HG02970 (cell line): ENCODE measurements around the gene GJC3.
"Not testable (repeated sequence)": the region's sequence is repeated elsewhere in the genome, so short reads cannot be mapped to it uniquely, and the experiment has no call there.

ENCODE experiments used
- ATAC-seq: cut with Tn5 transposase; IDR thresholded peaks from one replicate; pipeline ENCODE4 v1.9.1; 2021; ENCODE audit warnings: mild to moderate bottlenecking, moderate library complexity, moderate number of reproducible peaks; ENCODE audit not compliant: unreplicated experiment, low FRiP score

Gene GJC3

DNA sequence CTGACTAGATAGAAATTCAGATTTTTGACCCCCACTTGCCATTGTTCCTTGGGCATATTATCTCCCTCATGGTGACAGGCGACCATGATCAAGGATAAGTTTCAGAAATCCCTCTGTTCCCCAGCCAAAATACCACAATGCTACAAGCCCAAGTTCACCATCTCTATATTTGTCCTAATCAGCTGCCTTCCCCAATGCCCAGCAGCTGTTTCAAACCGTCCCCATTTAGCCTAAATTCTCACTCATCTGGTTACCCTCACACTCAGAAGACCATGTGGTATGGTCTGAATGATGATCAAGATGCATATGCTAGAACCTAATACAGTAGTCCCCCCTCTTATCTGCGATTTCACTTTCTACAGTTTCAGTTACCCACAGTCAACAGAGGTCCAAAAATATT lies 956 bp upstream of the GJC3 start:
- no peak for ATAC-seq

DNA sequence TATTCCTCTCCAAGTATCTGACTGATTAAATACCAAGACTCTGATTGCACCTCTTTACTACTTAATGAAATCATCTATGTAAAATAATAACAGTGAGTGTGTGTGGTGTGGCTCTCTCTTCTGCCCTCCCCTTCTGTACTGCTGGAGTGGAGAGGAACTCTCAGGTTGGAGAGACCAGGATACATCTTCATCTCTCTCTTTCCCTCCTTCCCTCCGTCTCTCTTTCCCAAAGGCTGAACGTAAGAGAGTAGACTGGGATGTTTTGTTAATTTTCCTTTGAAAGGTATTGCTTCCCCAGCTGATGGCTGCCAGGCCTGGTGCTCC lies 272 bp upstream of the GJC3 start:
- no peak for ATAC-seq

DNA sequence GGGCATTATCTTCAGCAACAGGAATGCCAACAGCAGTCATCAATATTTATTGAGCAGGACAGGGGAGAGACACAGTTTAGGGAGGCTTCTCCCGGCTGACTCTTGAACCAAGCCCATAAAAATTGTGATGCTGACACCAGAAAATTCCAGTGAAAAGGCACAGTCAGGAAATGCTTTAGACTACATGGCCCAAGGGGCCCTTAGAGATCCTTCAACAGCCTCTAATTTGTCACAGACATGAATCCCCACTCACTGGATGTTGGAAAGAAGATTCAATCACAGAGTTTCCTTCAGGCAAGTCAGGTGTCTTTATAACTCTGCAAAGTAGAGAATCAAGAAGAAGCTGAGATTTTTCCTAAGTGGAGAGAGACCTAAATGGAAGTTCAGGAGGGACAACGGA lies 1.2 kb downstream of the GJC3 start:
- ATAC-seq = no peak

DNA sequence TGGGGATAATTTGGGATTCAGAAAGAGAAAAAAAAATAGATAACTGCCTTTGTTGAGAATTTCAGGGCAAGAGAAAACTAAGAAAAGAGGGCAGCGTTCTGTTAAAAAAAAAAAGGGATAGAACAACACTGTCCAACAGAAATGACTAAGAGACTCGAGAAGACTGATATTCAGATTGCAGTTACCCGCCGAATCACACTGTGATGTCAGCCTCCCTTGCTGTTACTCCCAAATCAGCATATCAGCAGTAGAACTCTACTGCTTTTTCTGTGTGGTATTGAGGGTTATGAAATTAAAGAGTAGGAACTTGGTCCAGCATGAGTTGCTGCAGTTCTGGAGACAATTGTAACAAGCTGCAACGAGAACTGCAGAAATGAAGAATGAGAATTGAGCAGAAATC lies 1.9 kb downstream of the GJC3 start:
- no peak for ATAC-seq

DNA sequence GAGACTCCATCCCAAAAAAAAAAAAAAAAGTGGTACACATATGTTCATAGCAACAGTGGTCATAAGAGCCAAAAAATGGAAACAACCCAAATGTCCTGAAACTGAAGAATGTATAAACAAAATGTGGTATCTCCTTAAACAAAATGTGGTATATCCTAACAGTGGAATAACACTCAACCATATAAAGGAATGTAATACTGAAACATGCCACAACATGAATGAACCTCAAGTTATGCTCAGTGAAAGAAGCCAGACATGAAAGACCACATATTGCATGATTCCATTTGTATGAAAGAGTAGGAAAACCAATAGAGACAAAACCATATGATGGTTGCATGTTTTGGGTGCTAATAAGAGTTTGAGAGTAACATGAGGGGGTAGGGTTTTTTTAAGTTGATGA lies 3.1 kb downstream of the GJC3 start:
- ATAC-seq = no peak

DNA sequence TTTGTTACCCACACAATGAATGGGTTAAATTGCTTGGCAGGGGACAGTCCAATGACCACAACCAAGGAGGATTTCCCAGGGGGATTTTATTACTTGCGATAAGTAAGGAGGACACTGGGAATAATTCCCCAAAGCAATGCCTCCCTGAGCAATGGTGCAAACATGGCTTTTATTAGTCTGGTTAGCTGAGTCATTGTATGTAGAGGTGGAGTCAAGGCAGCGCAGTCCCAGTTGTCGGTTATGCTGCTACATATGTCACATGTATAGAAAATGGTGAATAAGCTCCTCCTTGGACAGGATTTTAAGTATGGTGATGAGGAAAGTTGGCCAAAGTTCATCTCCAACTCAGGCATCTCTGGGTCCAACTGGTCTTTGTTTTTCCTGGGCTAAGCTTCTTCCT lies 6.2 kb downstream of the GJC3 start:
- ATAC-seq = no peak

DNA sequence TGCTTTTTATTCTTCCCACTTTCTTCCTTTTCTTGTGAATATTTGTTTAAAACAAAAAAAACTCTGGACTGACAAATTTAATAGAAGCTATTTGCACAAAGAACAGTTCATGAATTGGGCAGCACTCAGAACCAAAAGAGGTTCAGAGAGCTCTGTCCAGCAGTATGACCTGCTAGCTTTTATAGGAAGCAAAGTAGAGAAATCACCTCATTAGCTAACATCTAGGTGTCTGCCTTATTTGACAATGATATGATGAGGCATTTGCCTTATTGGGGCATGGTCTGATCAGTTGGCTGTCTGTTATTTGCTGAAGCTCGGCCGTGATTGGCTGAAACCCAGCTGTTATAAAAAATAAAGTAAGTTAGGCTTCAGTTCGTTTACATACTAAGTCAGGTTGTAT lies 9.3 kb downstream of the GJC3 start:
- no peak for ATAC-seq

DNA sequence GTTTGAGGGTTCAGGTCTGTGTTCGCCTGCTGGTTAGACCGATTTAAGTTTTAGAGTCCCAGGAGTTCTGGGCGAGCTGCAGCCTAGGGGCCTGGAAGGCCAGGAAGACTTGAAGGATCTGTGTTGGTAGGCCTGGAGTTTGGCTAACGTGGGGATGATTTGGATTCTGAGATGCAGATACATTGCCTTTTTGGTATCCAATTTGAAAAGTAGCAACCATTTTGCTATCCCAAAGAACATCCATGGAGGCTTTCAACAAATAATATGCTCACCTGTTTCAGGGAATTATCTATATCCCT lies 9.7 kb downstream of the GJC3 start:
- ATAC-seq = no peak

DNA sequence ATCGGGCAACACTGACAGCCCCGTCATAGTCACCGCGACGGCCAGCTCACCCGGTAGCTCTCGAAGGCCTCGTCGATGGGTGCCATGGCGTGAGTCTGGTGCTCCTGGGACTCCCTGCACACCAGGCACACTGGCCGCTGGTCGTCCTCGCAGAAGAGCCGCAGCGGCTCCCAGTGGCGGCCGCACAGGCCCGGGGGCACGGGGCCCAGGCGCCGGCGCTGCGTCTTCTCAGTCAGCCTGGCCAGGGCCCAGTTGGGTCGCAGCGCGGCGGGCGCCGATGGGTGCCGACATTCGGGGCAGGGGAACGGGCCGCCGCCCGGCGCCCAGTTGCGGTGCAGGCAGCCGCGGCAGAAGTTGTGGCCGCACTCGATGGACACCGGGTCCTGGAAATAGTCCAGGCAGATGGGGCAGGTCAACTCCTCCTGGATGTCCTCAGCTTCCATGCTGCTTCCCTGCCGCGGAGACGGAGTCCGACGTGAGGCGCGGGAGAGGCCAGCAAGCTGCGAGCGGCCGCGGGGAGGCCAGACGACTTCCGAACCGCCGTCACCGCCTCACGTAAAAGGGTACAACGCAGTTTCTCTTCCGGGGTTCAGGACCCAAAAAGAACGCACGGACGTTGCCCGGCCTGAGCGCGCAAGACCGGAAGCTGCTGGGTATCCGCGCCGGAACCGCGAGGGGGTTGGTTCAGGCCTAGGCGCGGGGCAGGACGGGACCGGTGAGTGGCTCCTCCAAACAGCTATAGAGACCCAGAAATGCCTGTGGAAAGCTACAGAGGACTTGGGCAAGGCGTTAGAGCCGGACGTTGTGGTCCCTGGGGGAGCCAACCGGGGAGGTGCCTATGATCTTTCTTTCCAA lies 10.2 kb downstream of the GJC3 start, which contains the start of gene TRIM4:
Gene TRIM4 (minus strand): TSS at position 572 of the 855 bp plus-strand sequence. CDS start 129 bp downstream, at position 443.
- peak; percentile 80 for ATAC-seq

DNA sequence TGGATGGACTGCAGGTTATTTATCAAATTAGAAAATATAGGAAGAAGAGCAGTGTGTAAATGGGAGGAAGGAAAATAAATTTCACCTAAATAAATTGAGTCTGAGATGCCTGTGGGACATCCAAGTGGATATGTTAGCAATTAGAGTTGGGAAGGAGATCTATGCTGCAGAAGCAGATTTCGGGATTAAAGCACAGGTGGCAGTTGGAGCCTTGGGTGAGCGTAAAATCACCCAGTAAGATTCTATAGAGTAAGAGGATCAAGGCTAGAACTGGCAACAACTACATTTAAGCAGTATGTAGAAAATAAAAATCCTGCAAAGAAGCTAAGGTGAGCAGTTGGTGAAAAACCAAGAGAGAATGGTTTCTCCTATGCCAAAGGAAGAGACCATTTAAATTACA lies 18.4 kb downstream of the GJC3 start:
- ATAC-seq = no peak

DNA sequence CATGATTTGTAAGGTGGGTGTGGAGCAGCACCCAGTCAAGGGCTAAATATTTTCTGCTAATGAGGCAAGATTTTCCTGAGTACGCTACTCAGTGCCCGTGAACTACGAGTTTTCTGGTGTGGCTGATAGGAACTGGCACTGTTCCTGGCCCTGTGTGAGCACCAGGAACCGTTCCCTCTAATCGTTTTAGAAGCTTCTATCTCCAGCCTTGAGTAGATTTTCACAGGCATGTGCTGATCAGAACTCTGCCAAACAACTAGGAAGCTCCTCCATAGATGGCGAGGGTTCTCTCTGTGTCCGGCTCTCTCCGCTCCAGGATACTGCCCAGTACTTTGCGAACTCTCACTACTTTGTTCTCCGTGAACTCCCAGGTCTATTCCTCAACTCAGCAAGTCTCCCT lies 27.8 kb downstream of the GJC3 start:
- no peak for ATAC-seq

DNA sequence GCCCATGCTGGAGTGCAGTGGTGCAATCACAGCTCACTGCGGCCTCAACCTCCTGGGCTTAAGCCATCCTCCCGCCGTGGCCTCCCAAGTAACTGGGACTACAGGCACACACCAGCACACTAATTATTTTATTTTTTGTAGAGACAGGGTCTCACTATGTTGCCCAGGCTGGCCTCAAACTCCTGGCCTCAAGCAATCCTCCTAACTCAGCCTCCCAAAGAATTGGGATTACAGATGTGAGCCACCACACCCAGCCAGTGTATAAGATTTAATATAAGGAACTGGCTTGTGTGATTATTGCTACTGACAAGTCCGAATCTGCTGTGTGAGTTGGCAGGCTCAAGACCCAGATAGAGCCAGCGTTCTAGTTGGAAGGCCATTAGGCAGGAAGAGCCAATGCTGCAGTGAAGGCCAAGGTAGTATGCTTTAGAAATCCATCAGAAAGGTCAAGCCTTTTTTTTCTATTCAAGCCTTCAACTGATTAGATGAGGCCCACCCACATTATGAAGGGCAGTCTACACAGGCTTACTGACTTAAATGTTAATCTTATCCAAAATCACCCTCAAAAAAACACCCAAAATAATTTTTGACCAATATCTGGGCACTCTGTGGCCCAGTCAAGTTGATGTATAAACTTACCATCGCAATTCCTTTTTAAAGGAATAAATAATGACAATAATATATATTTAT lies 29.4 kb downstream of the GJC3 start:
- ATAC-seq = no peak

DNA sequence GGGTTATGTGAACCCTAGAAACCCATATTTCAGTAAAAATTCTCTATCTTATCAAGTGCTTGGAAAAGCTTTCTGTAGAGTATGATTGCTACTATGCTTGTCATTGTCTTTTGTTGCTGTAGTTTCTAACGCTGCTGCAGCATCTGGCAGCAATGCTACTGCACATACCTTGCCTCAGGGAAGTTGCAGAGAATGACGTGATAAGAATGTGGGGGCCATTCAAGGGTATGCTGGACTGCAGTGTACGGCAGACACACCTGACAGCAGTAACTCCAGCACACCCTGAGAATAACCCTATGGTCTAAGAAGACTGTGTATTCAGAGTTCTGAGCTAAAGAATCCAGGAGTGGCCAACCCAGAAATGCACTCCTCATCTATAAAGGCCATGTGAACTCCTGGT lies 30.6 kb downstream of the GJC3 start:
- no peak for ATAC-seq

DNA sequence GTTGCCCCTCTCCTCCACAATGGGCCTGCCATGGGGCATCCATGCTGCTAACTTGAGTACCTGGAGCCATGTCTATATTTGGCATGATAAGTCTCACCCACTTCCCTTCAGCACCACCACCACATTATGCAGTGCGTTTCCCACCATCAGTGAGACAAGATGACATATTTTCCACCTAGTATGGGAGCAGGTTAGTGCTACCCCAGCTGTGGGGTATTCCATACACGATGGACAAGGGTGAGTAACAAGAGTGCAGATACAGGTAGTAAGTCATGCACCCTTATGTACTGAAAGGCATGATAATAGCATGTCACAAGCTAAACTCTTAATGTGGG lies 31.4 kb downstream of the GJC3 start:
- no peak for ATAC-seq

DNA sequence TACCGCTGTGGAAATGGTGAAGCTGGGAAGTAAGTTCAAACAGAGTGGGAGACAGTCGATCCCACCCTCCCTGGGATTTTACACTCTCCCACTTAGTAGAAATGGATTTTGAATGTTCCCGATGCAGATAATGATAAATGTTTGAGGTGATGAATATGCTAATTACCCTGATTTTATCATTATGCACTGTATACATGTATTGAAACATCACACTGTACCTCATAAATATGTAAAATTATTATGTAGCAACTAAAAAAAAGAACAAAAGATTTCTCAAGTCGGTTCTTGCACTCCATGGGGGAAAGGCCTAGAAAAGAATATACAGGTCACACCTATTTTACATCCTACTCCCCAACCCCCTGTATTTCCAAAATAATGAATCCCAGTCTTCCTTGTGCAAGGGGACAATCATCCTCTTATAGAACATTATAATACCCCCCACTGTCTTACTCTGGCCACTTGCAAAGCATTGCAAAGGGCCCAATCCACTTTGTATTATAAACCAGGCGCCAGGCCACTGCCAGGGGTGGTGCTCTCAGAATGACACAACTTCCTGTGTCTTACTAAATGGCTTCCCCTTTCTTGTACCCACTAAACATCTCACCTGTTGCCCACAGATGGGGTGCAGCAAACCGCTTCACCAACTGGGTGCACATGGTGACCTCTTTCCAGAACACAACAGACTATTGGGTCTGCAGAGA lies 31.9 kb downstream of the GJC3 start:
- ATAC-seq = no peak

DNA sequence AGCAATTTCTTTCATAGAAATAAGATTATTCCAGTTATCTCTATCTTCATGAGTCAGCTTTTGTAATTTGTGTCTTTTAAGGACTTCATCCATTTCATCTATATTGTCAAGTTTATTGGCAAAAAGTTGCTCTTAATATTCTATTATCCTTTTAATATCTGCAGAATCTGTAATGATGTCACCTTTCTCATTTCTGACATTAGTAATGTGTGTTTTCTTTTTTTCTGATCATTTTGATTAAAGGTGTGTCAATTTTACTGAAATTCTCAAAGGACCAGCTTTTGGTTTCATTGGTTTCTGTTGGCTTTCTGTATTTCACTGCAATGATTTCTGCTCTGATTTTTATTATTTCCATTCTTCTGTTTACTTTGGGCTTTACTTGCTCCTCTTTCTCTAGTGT lies 34.7 kb downstream of the GJC3 start:
- ATAC-seq = no peak

DNA sequence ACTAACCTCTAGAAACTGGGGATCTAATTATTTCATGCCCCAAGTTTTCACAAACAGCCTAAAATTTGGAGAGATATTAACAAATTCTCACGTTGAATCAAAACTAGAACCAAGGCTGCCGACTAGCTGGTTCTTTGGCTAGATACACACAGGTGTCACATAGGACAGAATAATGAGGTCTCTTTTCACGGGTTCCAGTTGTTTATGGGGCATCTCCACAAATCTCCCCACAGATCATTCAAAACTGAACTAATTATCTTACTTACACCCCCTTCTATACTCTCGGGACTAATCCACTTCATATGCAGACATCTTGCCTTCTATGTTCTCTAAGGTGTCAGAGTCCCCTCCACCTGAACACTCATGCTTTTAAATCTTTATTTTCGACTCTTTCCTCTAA lies 36.1 kb downstream of the GJC3 start:
- no peak for ATAC-seq

DNA sequence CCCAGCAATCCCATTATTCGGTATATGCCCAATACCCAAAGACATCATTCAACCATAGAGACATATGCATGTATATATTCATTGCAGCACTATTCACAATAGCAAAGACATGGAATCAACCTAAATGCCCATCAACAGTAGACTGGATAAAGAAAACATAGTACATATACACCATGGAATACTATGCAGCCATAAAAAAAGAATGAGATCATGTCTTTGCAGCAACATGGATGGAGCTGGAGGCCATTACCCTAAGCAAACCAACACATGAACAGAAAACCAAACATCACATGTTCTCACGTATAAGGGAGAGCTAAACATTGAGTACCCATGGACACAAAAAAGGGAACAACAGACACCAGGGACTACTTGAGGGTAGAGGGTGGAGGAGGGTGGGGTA lies 39.1 kb downstream of the GJC3 start:
- ATAC-seq = not testable (repeated sequence)

DNA sequence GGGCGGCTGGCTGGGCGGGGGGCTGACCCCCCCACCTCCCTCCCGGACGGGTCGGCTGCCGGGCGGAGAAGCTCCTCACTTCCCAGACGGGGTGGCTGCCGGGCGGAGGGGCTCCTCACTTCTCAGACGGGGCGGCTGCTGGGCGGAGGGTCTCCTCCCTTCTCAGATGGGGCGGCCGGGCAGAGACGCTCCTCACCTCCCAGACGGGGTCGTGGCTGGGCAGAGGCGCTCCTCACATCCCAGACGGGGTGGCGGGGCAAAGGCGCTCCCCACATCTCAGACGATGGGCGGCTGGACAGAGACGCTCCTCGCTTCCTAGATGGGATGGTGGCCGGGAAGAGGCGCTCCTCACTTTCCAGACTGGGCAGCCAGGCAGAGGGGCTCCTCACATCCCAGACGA lies 41.1 kb downstream of the GJC3 start:
- not testable (repeated sequence) for ATAC-seq

DNA sequence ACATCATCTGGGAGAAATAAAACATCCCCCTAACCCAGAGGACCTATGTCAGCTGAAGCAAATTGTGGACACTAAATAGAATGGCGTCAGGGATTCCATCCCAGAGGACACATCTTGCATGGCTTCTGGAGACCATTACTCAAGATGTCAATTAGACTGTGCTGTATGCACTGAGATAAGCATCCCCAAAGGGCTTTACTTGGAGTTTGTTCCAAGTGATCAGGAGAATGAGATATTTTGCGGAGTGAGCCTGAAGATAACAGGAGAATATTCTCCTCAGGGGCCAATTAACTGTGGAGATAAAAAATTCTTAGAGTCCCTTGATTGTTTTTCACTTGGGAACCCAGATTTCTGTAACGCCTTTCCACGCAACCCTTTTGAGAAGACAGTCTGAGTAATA lies 48.0 kb downstream of the GJC3 start:
- no peak for ATAC-seq

DNA sequence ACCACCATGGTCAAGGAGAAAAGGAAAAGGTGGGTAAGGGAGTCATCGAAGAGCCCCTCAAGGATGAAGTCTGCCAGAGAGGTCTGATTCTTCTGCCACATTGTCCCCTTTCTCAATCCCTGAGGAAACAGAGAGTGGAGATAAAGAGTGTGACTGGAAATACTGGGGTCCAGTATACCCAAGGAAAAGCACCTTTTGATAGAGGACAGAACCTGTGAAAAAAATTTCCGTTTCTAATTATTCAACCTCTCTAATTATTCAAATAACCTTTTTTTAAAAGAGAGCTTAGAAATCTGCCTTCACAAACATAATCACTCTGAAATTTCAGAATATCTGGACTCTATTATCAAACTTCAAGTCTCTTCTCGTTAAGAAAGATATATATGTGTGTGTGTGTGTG lies 52.5 kb downstream of the GJC3 start, which contains the start of gene OR2AE1:
Gene OR2AE1 (minus strand): TSS at position 101 of the 400 bp plus-strand sequence. CDS start 0 bp downstream, at position 101.
- ATAC-seq = no peak

DNA sequence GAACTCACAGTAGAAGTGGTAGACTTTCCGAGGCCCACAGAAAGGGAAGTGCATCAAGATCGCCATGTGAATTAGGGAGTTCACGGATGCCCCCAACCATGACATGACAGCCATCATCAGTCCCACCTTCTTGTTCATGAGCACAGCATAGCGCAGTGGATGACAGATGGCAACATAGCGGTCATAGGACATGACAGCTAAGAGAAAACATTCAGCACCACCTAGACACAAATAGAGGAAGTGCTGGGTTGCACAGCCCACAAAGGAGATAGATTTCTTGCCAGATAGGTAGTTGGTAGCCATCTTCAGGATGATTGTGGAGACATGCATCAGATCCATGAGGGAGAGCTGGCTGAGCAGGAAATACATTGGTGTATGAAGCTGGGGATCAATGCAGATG lies 52.9 kb downstream of the GJC3 start:
- ATAC-seq = no peak
